Measurements from ENCODE around the gene TMPRSS9. TPM values are rescaled to one million over a fixed set of nuclear protein-coding genes. Genes with fewer than 3 reads are reported as not detected.

The TMPRSS9 gene
- total RNA-seq, 1 experiment from 2014 or later = not detected

GRCh38 chr19:2428756-2429711 lies 69.0 kb downstream of the TMPRSS9 start:
- Histone ChIP-seq H3K4me3 (ENCODE audit: low read length) (no peak overlapping the region), H2AFZ (ENCODE audit: low read length) (no peak overlapping the region), H3K9me3 (ENCODE audit: low read length) (no peaks in the 10 kb centered on the region), H3K36me3 (ENCODE audit: insufficient read depth, low read length) (no peaks in the 10 kb centered on the region), H3K9me2 (replicated peaks; ENCODE audit: insufficient read depth, low read length) (no peaks in the 10 kb centered on the region), H4K20me1 (ENCODE audit: insufficient read depth, low read depth, low read length) (peaks cover 16% of the 10 kb centered on the region), H3K4me2 (ENCODE audit: low read depth, low read length, poor library complexity, severe bottlenecking) (no peak overlapping the region), H3K9ac (ENCODE audit: low read length) (no peak overlapping the region), H3K79me2 (ENCODE audit: low read length) (peaks cover 21% of the 10 kb centered on the region), H3K27me3 (ENCODE audit: low read length) (no peaks in the 10 kb centered on the region), H3K4me1 (ENCODE audit: low read length) (peaks cover 14% of the 10 kb centered on the region), H3K27ac (ENCODE audit: low read length) (no peak overlapping the region)
- DNase-seq = no peak

- Histone ChIP-seq H3K4me1 (ENCODE audit: low read length) (peaks cover 14% of the 10 kb centered on the region), H3K27ac (ENCODE audit: low read length) (no peak overlapping the region), H3K9me3 (ENCODE audit: low read length) (no peaks in the 10 kb centered on the region), H3K9ac (ENCODE audit: low read length) (no peak overlapping the region), H3K9me2 (replicated peaks; ENCODE audit: insufficient read depth, low read length) (no peaks in the 10 kb centered on the region), H3K27me3 (ENCODE audit: low read length) (no peaks in the 10 kb centered on the region), H3K4me2 (ENCODE audit: low read depth, low read length, poor library complexity, severe bottlenecking) (no peak overlapping the region), H3K36me3 (ENCODE audit: insufficient read depth, low read length) (no peaks in the 10 kb centered on the region), H4K20me1 (ENCODE audit: insufficient read depth, low read depth, low read length) (peaks cover 16% of the 10 kb centered on the region), H3K4me3 (ENCODE audit: low read length) (no peak overlapping the region), H3K79me2 (ENCODE audit: low read length) (peaks cover 21% of the 10 kb centered on the region), H2AFZ (ENCODE audit: low read length) (no peak overlapping the region)
- DNase-seq = no peak
Measured at GRCh38 chr19:2429917-2430535, 70.0 kb downstream of the TMPRSS9 start.

GRCh38 chr19:2431318-2432055 lies 71.4 kb downstream of the TMPRSS9 start:
- H3K4me1 ChIP-seq (ENCODE audit: low read length) = peaks cover 7% of the 10 kb centered on the region
- no peaks in the 10 kb centered on the region for H3K9me2 ChIP-seq (replicated peaks; ENCODE audit: insufficient read depth, low read length)
- H3K27me3 ChIP-seq (ENCODE audit: low read length) = no peaks in the 10 kb centered on the region
- no peak overlapping the region for H2AFZ ChIP-seq (ENCODE audit: low read length)
- no peak overlapping the region for H3K4me2 ChIP-seq (ENCODE audit: low read depth, low read length, poor library complexity, severe bottlenecking)
- peaks cover 9% of the 10 kb centered on the region for H3K79me2 ChIP-seq (ENCODE audit: low read length)
- no peak overlapping the region for H3K27ac ChIP-seq (ENCODE audit: low read length)
- DNase-seq = no peak
- H3K4me3 ChIP-seq (ENCODE audit: low read length) = no peak overlapping the region
- 0 out of 2 replicates have a peak, but pooled peaks cover 2% of the 10 kb centered on the region for H3K36me3 ChIP-seq (ENCODE audit: insufficient read depth, low read length)
- H3K9ac ChIP-seq (ENCODE audit: low read length) = no peak overlapping the region
- peaks cover 6% of the 10 kb centered on the region for H4K20me1 ChIP-seq (ENCODE audit: insufficient read depth, low read depth, low read length)
- no peaks in the 10 kb centered on the region for H3K9me3 ChIP-seq (ENCODE audit: low read length)

GRCh38 chr19:2432131-2432848 lies 72.2 kb downstream of the TMPRSS9 start:
- Histone ChIP-seq H3K9me2 (replicated peaks; ENCODE audit: insufficient read depth, low read length) (no peaks in the 10 kb centered on the region), H3K4me3 (ENCODE audit: low read length) (no peak overlapping the region), H3K79me2 (ENCODE audit: low read length) (peaks cover under 1% of the 10 kb centered on the region), H3K36me3 (ENCODE audit: insufficient read depth, low read length) (0 out of 2 replicates have a peak, but pooled peaks cover 2% of the 10 kb centered on the region), H2AFZ (ENCODE audit: low read length) (no peak overlapping the region), H3K4me2 (ENCODE audit: low read depth, low read length, poor library complexity, severe bottlenecking) (no peak overlapping the region), H3K9me3 (ENCODE audit: low read length) (no peaks in the 10 kb centered on the region), H3K27ac (ENCODE audit: low read length) (no peak overlapping the region), H3K9ac (ENCODE audit: low read length) (no peak overlapping the region), H3K4me1 (ENCODE audit: low read length) (peaks cover 5% of the 10 kb centered on the region), H4K20me1 (ENCODE audit: insufficient read depth, low read depth, low read length) (0 out of 2 replicates have a peak, but pooled peaks cover 3% of the 10 kb centered on the region), H3K27me3 (ENCODE audit: low read length) (no peaks in the 10 kb centered on the region)
- DNase-seq = no peak

GRCh38 chr19:2433854-2434253 lies 73.8 kb downstream of the TMPRSS9 start:
- Histone ChIP-seq H3K36me3 (ENCODE audit: insufficient read depth, low read length) (0 out of 2 replicates have a peak, but pooled peaks cover 2% of the 10 kb centered on the region), H3K9ac (ENCODE audit: low read length) (no peak overlapping the region)
- no peak for DNase-seq

GRCh38 chr19:2434267-2434666 lies 74.2 kb downstream of the TMPRSS9 start:
- Histone ChIP-seq H3K27me3 (ENCODE audit: low read length) (no peaks in the 10 kb centered on the region), H3K79me2 (ENCODE audit: low read length) (0 out of 2 replicates have a peak, but pooled peaks cover under 1% of the 10 kb centered on the region), H3K4me1 (ENCODE audit: low read length) (no peaks in the 10 kb centered on the region), H3K36me3 (ENCODE audit: insufficient read depth, low read length) (0 out of 2 replicates have a peak, but pooled peaks cover 2% of the 10 kb centered on the region), H3K4me3 (ENCODE audit: low read length) (no peak overlapping the region), H3K9me3 (ENCODE audit: low read length) (no peaks in the 10 kb centered on the region), H3K9me2 (replicated peaks; ENCODE audit: insufficient read depth, low read length) (no peaks in the 10 kb centered on the region), H3K4me2 (ENCODE audit: low read depth, low read length, poor library complexity, severe bottlenecking) (no peak overlapping the region), H2AFZ (ENCODE audit: low read length) (no peak overlapping the region), H3K27ac (ENCODE audit: low read length) (no peak overlapping the region), H3K9ac (ENCODE audit: low read length) (no peak overlapping the region), H4K20me1 (ENCODE audit: insufficient read depth, low read depth, low read length) (0 out of 2 replicates have a peak, but pooled peaks cover 3% of the 10 kb centered on the region)
- no peak for DNase-seq

More at GRCh38 chr19:2433854-2434253, 73.8 kb downstream of the TMPRSS9 start:
- Histone ChIP-seq H3K9me3 (ENCODE audit: low read length) (no peaks in the 10 kb centered on the region), H3K9me2 (replicated peaks; ENCODE audit: insufficient read depth, low read length) (no peaks in the 10 kb centered on the region), H2AFZ (ENCODE audit: low read length) (no peak overlapping the region), H3K4me3 (ENCODE audit: low read length) (no peak overlapping the region), H3K27me3 (ENCODE audit: low read length) (no peaks in the 10 kb centered on the region), H3K4me2 (ENCODE audit: low read depth, low read length, poor library complexity, severe bottlenecking) (no peak overlapping the region), H3K27ac (ENCODE audit: low read length) (no peak overlapping the region), H4K20me1 (ENCODE audit: insufficient read depth, low read depth, low read length) (0 out of 2 replicates have a peak, but pooled peaks cover 3% of the 10 kb centered on the region), H3K4me1 (ENCODE audit: low read length) (no peaks in the 10 kb centered on the region), H3K79me2 (ENCODE audit: low read length) (no peaks in the 10 kb centered on the region)

GRCh38 chr19:2434721-2435265 lies 74.7 kb downstream of the TMPRSS9 start:
- no peak for DNase-seq
- H3K9me2 ChIP-seq (replicated peaks; ENCODE audit: insufficient read depth, low read length) = no peaks in the 10 kb centered on the region
- H3K36me3 ChIP-seq (ENCODE audit: insufficient read depth, low read length) = 0 out of 2 replicates have a peak, but pooled peaks cover 2% of the 10 kb centered on the region
- no peaks in the 10 kb centered on the region for H3K9me3 ChIP-seq (ENCODE audit: low read length)
- no peaks in the 10 kb centered on the region for H3K27me3 ChIP-seq (ENCODE audit: low read length)
- H3K4me3 ChIP-seq (ENCODE audit: low read length) = no peak overlapping the region
- H3K9ac ChIP-seq (ENCODE audit: low read length) = no peak overlapping the region
- H3K79me2 ChIP-seq (ENCODE audit: low read length) = 0 out of 2 replicates have a peak, but pooled peaks cover 3% of the 10 kb centered on the region
- 0 out of 2 replicates have a peak, but pooled peaks cover 3% of the 10 kb centered on the region for H4K20me1 ChIP-seq (ENCODE audit: insufficient read depth, low read depth, low read length)
- H2AFZ ChIP-seq (ENCODE audit: low read length) = no peak overlapping the region
- no peak overlapping the region for H3K27ac ChIP-seq (ENCODE audit: low read length)
- no peak overlapping the region for H3K4me2 ChIP-seq (ENCODE audit: low read depth, low read length, poor library complexity, severe bottlenecking)
- no peaks in the 10 kb centered on the region for H3K4me1 ChIP-seq (ENCODE audit: low read length)

Data from Karpas-422 (cell line).